SK-N-SH (cell line): ENCODE results near the gene H2BK1.

Experiments
- FOSL2 ChIP-seq: IDR thresholded peaks from 2 replicates; pipeline ENCODE4 v1.4.0; 2012; ENCODE audit warnings: low read depth, mild to moderate bottlenecking, moderate library complexity, borderline replicate concordance
- FOXM1 ChIP-seq: IDR thresholded peaks from 2 replicates; pipeline ENCODE4 v1.4.0; 2012; ENCODE audit warnings: low read depth, mild to moderate bottlenecking
- IRF3 ChIP-seq: fragments of 150-350 bp; IDR thresholded peaks from 2 replicates; pipeline ENCODE4 v1.6.1; 2016; ENCODE audit warnings: mild to moderate bottlenecking, low read depth, low read length
- TF ChIP-seq, protein P1 (sequence below): fragments of 200-600 bp; sonication (generic); IDR thresholded peaks from 2 replicates; pipeline ENCODE4 v1.6.1; 2017; ENCODE audit warnings: antibody characterized with exemption, mild to moderate bottlenecking, moderate library complexity

DNA sequence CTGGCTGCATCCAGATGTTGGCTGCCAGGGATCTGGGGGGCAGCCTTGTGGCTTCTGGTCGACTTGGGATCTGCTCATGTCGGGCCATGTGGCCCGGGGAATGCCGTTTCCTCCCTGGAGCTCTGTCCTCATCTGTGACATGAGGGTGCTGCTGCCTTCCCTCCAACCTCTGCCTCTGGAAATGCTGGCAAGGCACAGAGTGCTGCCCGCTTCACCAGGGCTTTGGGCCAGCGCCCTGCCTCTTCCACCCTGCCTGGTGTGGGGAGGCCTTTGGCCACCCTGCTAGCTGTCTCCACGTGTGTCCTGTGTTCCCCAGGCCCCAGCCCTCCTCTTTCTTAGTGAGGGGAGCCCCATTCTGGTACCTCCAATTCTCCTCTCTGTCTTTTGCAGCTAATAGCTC lies 44.0 kb upstream of the H2BK1 start:
- TF ChIP-seq, protein P1, sequence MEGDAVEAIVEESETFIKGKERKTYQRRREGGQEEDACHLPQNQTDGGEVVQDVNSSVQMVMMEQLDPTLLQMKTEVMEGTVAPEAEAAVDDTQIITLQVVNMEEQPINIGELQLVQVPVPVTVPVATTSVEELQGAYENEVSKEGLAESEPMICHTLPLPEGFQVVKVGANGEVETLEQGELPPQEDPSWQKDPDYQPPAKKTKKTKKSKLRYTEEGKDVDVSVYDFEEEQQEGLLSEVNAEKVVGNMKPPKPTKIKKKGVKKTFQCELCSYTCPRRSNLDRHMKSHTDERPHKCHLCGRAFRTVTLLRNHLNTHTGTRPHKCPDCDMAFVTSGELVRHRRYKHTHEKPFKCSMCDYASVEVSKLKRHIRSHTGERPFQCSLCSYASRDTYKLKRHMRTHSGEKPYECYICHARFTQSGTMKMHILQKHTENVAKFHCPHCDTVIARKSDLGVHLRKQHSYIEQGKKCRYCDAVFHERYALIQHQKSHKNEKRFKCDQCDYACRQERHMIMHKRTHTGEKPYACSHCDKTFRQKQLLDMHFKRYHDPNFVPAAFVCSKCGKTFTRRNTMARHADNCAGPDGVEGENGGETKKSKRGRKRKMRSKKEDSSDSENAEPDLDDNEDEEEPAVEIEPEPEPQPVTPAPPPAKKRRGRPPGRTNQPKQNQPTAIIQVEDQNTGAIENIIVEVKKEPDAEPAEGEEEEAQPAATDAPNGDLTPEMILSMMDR: no peak
- no peak for TF ChIP-seq FOSL2
- no peak for TF ChIP-seq FOXM1
- no peak for TF ChIP-seq IRF3
